OCI-LY1 (cell line): ENCODE measurements around the gene DMPK.
"Not testable (repeated sequence)": the region's sequence is repeated elsewhere in the genome, so short reads cannot be mapped to it uniquely, and the experiment has no call there.

Experiments
- H2AFZ ChIP-seq: fragments of 200-600 bp; sonication (generic), shearing (Covaris generic); 2 replicates; pipeline ENCODE4 v1.6.0; 2014; ENCODE audit warnings: antibody characterized with exemption, mild to moderate bottlenecking, low read length
- H3F3A ChIP-seq: fragments of 200-600 bp; sonication (generic), shearing (Covaris generic); 2 replicates; pipeline ENCODE4 v1.6.0; 2014; ENCODE audit warnings: mild to moderate bottlenecking, antibody characterized with exemption, low read length, moderate library complexity; ENCODE audit not compliant: insufficient read depth
- H3K27ac ChIP-seq: fragments of 200-600 bp; sonication (generic); 2 replicates; pipeline ENCODE4 v1.5.1; 2014; ENCODE audit warnings: low read length, mixed run types, mild to moderate bottlenecking, low read depth; ENCODE audit not compliant: poor library complexity, severe bottlenecking
- H3K27me3 ChIP-seq: fragments of 200-600 bp; sonication (generic); 2 replicates; pipeline ENCODE4 v1.6.0; 2014; ENCODE audit warnings: antibody characterized with exemption, mild to moderate bottlenecking, low read length, moderate library complexity; ENCODE audit not compliant: insufficient read depth
- H3K36me3 ChIP-seq: fragments of 200-600 bp; sonication (generic); 2 replicates; pipeline ENCODE4 v1.6.1; 2014; ENCODE audit warnings: mild to moderate bottlenecking, antibody characterized with exemption, low read length, moderate library complexity, mixed read lengths; ENCODE audit not compliant: insufficient read depth
- H3K4me1 ChIP-seq: fragments of 200-600 bp; sonication (generic); 2 replicates; pipeline ENCODE4 v1.5.1; 2014; ENCODE audit warnings: mild to moderate bottlenecking, low read length, moderate library complexity; ENCODE audit not compliant: insufficient read depth, severe bottlenecking
- H3K4me2 ChIP-seq: fragments of 200-600 bp; sonication (generic), shearing (Covaris generic); 2 replicates; pipeline ENCODE4 v1.6.1; 2014; ENCODE audit warnings: low read length
- H3K4me3 ChIP-seq: fragments of 200-600 bp; sonication (generic); 2 replicates; pipeline ENCODE4 v1.5.1; 2014; ENCODE audit warnings: low read length, low read depth, mild to moderate bottlenecking, mixed read lengths; ENCODE audit not compliant: poor library complexity, severe bottlenecking
- H3K79me2 ChIP-seq: fragments of 200-600 bp; shearing (Covaris generic); 2 replicates; pipeline ENCODE4 v1.6.1; 2016; ENCODE audit warnings: mixed run types, low read length, mixed read lengths; ENCODE audit not compliant: insufficient read depth
- H3K9ac ChIP-seq: fragments of 200-600 bp; sonication (generic), shearing (Covaris generic); 2 replicates; pipeline ENCODE4 v1.6.1; 2014; ENCODE audit warnings: mild to moderate bottlenecking, low read length, mixed read lengths
- H3K9me2 ChIP-seq: fragments of 200-600 bp; sonication (generic), shearing (Covaris generic); 2 replicates; pipeline ENCODE4 v1.6.1; 2014; ENCODE audit warnings: low read depth, mild to moderate bottlenecking, low read length, mixed read lengths
- H3K9me3 ChIP-seq: fragments of 200-600 bp; shearing (Covaris generic); 2 replicates; pipeline ENCODE4 v1.6.1; 2014; ENCODE audit warnings: low read length, mixed read lengths
- H4K20me1 ChIP-seq: fragments of 200-600 bp; sonication (generic), shearing (Covaris generic); 2 replicates; pipeline ENCODE4 v1.6.0; 2016; ENCODE audit warnings: mild to moderate bottlenecking, low read length; ENCODE audit not compliant: insufficient read depth
- EZH2 ChIP-seq: fragments of 200-600 bp; sonication (generic), shearing (Covaris generic); IDR thresholded peaks from 2 replicates; pipeline ENCODE4 v1.8.0; 2017; ENCODE audit warnings: borderline replicate concordance, mixed run types, mild to moderate bottlenecking, antibody characterized with exemption, low read length, moderate library complexity, mixed read lengths
- TF ChIP-seq, protein P1 (sequence below): fragments of 200-600 bp; sonication (generic), shearing (Covaris generic); IDR thresholded peaks from 2 replicates; pipeline ENCODE4 v1.5.1; 2017; ENCODE audit warnings: mild to moderate bottlenecking, antibody characterized with exemption, low read length, moderate library complexity, mixed read lengths

Gene DMPK

DNA sequence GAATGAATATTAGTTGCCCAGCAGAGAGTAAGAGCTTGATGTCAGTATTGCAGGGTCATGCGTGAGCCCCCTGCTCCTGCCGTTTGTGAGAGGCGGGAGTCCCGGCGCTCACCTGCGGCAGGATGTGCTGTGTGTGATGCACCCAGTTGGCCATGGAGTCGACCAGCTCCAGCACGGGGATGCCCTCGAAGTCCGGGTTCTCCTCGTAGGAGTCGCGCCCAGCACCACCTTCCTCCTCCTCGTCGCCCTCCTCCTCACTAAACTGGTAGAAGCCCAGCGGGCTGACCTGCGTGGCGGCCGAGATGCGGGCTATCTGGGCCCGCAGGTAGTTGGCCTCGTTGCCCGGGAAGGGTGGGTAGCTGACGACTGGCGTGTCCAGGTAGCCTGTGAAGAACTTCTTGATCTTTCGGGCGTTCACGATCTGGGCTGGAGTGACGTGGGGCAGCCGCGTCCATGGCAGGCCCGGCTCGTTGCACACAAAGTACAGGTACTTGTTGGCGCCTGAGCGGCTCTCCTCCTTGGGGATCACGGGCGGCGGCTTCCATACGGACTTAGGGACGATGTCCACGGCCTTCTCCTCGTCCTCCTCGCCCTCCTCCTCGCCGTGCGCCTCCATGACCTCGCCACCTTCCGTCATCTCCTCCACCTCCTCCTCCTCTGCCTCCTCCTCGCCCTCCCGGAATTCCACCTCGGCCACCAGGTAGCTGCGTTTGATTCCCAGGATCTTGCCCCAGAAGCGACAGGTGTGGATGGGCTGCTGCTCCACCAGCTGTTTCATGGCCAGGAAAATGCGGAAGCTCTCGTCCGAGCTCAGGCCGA lies 22.1 kb upstream of the DMPK start:
- H3K4me3 ChIP-seq: no peak overlapping the region
- H3K4me1 ChIP-seq: peaks cover 19% of the 10 kb centered on the region
- TF ChIP-seq, protein P1, sequence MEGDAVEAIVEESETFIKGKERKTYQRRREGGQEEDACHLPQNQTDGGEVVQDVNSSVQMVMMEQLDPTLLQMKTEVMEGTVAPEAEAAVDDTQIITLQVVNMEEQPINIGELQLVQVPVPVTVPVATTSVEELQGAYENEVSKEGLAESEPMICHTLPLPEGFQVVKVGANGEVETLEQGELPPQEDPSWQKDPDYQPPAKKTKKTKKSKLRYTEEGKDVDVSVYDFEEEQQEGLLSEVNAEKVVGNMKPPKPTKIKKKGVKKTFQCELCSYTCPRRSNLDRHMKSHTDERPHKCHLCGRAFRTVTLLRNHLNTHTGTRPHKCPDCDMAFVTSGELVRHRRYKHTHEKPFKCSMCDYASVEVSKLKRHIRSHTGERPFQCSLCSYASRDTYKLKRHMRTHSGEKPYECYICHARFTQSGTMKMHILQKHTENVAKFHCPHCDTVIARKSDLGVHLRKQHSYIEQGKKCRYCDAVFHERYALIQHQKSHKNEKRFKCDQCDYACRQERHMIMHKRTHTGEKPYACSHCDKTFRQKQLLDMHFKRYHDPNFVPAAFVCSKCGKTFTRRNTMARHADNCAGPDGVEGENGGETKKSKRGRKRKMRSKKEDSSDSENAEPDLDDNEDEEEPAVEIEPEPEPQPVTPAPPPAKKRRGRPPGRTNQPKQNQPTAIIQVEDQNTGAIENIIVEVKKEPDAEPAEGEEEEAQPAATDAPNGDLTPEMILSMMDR: no peak
- no peak for TF ChIP-seq EZH2
- H2AFZ ChIP-seq: no peak overlapping the region
- H3K36me3 ChIP-seq: no peaks in the 10 kb centered on the region
- H3K9me3 ChIP-seq: no peaks in the 10 kb centered on the region
- no peaks in the 10 kb centered on the region for H3K27me3 ChIP-seq
- no peak overlapping the region for H3K9ac ChIP-seq
- H3K79me2 ChIP-seq: no peaks in the 10 kb centered on the region
- H4K20me1 ChIP-seq: no peaks in the 10 kb centered on the region
- no peaks in the 10 kb centered on the region; the same call in 1 of the 2 replicates for H3F3A ChIP-seq
- no peak overlapping the region for H3K27ac ChIP-seq
- H3K4me2 ChIP-seq: no peak overlapping the region
- no peaks in the 10 kb centered on the region for H3K9me2 ChIP-seq

DNA sequence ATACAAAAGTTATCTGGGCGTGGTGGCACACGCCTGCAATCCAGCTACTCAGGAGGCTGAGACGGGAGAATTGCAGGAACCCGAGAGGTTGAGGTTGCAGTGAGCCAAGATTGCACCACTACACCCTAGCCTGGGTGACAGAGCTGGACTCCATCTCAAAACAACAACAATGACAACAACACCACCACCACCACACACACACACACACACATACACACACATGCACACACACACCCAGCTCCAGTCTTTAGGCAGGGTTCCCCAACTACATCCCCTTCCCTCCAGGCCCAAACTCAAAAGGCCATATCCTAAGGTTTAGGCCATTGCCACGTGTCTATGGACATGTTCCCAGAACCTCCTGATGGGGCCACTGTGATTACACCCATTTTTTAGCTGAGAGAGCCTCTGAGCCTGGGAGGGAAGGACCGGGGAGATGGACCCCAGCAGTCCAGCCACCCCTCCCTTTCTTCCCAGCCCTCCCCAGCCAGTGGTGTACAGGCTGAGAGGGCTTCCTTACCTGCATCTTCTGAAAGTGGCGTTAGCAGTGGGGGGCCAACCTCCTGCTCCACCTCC lies 19.4 kb upstream of the DMPK start:
- no peaks in the 10 kb centered on the region for H3K27me3 ChIP-seq
- H3K4me1 ChIP-seq: peaks cover 24% of the 10 kb centered on the region
- H4K20me1 ChIP-seq: no peaks in the 10 kb centered on the region
- H3K4me3 ChIP-seq: no peak overlapping the region
- no peaks in the 10 kb centered on the region for H3K36me3 ChIP-seq
- no peak overlapping the region for H3K27ac ChIP-seq
- TF ChIP-seq, protein P1: no peak
- TF ChIP-seq EZH2: no peak
- no peaks in the 10 kb centered on the region for H3K9me2 ChIP-seq
- no peaks in the 10 kb centered on the region for H3K79me2 ChIP-seq
- no peak overlapping the region for H3K4me2 ChIP-seq
- H3K9ac ChIP-seq: no peak overlapping the region
- no peaks in the 10 kb centered on the region for H3F3A ChIP-seq
- no peak overlapping the region for H2AFZ ChIP-seq
- H3K9me3 ChIP-seq: no peaks in the 10 kb centered on the region

DNA sequence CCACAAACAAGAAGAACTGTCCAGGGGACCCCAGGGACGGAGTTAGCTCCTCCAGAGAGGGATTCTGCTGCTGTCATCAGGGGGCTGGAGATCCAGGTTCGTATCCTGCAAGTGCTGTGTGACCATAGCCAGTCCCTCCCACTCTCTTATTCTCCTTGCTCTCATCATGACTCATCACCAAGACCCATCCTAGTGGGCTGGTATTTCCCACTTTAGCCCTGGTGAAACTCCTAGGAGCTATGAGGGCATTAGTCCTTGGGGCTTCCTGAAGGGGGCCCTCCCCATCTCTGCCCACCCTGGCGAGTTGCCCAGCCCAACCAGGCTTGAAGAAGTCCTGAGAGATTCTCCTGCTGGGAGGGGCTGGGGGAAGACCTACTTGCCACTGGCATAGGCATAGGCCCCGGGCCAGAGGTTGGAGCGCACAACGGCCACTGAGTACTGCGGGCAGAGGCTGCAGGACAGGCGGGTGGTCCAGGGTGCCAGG lies 17.8 kb upstream of the DMPK start:
- Histone ChIP-seq H3K79me2 (no peaks in the 10 kb centered on the region), H4K20me1 (no peaks in the 10 kb centered on the region), H3K27me3 (no peaks in the 10 kb centered on the region), H3K9ac (no peak overlapping the region), H3F3A (no peaks in the 10 kb centered on the region), H3K4me3 (no peak overlapping the region), H3K4me2 (no peak overlapping the region), H3K9me2 (no peaks in the 10 kb centered on the region), H3K9me3 (no peaks in the 10 kb centered on the region), H2AFZ (no peak overlapping the region), H3K4me1 (peaks cover 24% of the 10 kb centered on the region), H3K36me3 (no peaks in the 10 kb centered on the region), H3K27ac (no peak overlapping the region)
- TF ChIP-seq EZH2: no peak
- TF ChIP-seq, protein P1: no peak

DNA sequence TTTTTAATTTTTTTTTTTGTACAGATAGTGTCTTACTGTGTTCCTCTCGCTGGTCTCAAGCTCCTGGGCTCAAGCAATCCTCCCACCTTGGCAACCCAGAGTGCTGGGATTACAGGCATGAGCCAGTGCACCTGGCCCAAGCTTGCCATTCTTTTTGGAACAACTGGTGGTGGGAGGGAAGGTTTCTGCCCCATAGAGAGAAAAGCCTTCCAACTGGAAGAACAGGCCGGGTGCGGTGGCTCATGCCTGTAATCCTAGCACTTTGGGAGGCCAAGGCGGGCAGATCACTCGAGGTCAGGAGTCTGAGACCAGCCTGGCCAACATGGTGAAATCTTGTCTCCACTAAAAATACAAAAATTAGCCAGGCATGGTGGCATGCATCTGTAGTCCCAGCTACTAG lies 17.3 kb upstream of the DMPK start:
- not testable (repeated sequence) for H3K27ac ChIP-seq, H3K27me3 ChIP-seq, H3K79me2 ChIP-seq, H3K9me2 ChIP-seq, H3K9ac ChIP-seq, H2AFZ ChIP-seq, H3K36me3 ChIP-seq, H3K4me2 ChIP-seq, H3K4me3 ChIP-seq, H3K9me3 ChIP-seq, H4K20me1 ChIP-seq, H3F3A ChIP-seq
- H3K4me1 ChIP-seq: peaks cover 24% of the 10 kb centered on the region
